Erythroblast (primary cell): Measurements from ENCODE around the gene SLC7A10.

Experiments
- GATA1 ChIP-seq: IDR thresholded peaks from 2 replicates; pipeline ENCODE4 v1.6.1; 2011; ENCODE audit warnings: low read depth, mild to moderate bottlenecking, control low read depth, low read length, moderate library complexity
- POLR2A ChIP-seq: IDR thresholded peaks from 2 replicates; pipeline ENCODE4 v1.6.1; 2011; ENCODE audit warnings: mild to moderate bottlenecking, low read length

- TF ChIP-seq POLR2A (no peak), GATA1 (no peak)
Observed at GRCh38 chr19:33227242-33227650, 1.6 kb upstream of the SLC7A10 start.
